ENCODE measurements around the gene CFAP100. TPM values are rescaled to one million over a fixed set of nuclear protein-coding genes. Genes with fewer than 3 reads are reported as not detected.

The CFAP100 gene
- total RNA-seq, 4 donors from 2014 or later: not detected

DNA sequence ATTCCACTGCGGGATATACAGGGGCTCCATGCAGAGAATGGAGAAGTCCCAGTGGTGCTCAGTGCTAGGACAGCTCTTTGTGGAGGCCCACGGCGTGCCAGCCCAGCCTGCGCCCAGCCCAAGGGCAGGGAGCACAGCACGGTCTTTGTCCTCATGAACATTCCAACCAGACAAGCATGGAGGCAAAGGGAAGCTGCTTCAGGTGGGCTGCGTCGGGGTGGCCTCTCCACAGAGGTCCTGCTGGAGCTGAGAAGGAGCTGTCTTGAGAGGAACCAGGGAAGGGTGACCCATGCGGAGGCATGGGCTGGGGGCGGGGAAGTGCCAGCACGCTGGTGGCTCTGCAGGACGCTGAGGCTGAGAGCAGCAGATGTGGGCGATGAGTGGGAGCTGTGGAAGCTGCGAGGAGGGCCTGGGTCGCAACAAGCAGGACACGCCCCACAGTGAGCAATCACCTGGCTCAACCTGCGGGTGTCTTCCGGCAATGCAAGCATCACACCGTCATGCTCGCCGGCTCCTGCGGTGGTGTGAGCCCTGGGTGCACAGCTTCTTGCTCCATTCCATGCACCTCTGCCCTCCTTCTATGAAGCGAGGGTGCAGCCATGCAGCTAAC is 23.5 kb upstream of the CFAP100 start:
- WGBS, 2 donors: 83 to 86% methylated on average over 20 to 22 of the region's 22 CpGs
- intact Hi-C loops (cut with DNase I; ENCODE audit: low total_unique reads): no loop called here
- no peak for TF ChIP-seq POLR2A (IDR thresholded peaks at IDR 0.05)
- TF ChIP-seq, protein P1, sequence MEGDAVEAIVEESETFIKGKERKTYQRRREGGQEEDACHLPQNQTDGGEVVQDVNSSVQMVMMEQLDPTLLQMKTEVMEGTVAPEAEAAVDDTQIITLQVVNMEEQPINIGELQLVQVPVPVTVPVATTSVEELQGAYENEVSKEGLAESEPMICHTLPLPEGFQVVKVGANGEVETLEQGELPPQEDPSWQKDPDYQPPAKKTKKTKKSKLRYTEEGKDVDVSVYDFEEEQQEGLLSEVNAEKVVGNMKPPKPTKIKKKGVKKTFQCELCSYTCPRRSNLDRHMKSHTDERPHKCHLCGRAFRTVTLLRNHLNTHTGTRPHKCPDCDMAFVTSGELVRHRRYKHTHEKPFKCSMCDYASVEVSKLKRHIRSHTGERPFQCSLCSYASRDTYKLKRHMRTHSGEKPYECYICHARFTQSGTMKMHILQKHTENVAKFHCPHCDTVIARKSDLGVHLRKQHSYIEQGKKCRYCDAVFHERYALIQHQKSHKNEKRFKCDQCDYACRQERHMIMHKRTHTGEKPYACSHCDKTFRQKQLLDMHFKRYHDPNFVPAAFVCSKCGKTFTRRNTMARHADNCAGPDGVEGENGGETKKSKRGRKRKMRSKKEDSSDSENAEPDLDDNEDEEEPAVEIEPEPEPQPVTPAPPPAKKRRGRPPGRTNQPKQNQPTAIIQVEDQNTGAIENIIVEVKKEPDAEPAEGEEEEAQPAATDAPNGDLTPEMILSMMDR (IDR thresholded peaks at IDR 0.05): no peak
- no peak overlapping the region for H3K4me3 ChIP-seq (ENCODE audit: low read depth, poor library complexity, severe bottlenecking)
- peak in 1 of 2 donors; percentile 62 for DNase-seq (ENCODE audit: low spot score in 2 of 2)

DNA sequence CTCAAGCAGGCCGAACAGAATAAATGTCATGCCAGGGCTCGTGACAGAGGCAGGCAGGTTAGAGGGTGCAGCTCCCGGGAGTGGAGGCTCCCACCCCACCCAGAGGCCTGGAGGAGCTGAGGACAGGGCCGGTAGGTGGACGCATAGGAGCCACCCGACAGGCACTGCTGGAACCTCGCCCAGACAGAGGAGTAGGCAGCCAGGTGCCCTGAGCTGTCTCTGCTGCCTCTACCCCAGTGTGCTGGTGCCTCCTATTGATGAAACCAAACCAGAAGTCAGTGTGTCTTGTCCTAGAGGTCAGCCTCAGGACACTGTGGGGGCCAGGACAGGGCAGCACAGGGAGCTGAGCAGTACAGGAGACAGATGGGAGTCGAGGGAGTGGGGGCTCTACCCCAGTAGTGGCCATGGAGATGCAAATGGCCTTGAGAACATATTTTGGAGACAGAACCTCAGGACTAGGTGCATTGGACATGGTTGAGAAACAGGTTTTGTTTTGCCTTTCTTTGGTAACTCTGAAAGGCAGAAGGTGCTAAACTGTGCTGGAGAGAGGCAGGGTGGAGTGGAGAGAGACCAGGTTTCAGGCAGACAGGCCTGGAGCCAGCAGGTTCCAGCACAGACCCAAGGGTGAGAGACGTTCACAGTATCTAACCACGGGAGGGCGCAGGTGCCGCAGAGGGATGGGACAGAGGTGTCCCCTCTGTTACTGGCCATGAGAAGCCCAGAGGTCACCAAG is 22.1 kb upstream of the CFAP100 start:
- peak in 1 of 2 donors; percentile 75 for DNase-seq (ENCODE audit: low spot score in 2 of 2)
- TF ChIP-seq, protein P1 (IDR thresholded peaks at IDR 0.05): no peak
- TF ChIP-seq POLR2A (IDR thresholded peaks at IDR 0.05): no peak
- 79 to 89% methylated on average over 11 to 12 of the region's 12 CpGs for WGBS, 2 donors
- intact Hi-C loops (cut with DNase I; ENCODE audit: low total_unique reads): no loop called here
- no peak overlapping the region for H3K4me3 ChIP-seq (ENCODE audit: low read depth, poor library complexity, severe bottlenecking)

DNA sequence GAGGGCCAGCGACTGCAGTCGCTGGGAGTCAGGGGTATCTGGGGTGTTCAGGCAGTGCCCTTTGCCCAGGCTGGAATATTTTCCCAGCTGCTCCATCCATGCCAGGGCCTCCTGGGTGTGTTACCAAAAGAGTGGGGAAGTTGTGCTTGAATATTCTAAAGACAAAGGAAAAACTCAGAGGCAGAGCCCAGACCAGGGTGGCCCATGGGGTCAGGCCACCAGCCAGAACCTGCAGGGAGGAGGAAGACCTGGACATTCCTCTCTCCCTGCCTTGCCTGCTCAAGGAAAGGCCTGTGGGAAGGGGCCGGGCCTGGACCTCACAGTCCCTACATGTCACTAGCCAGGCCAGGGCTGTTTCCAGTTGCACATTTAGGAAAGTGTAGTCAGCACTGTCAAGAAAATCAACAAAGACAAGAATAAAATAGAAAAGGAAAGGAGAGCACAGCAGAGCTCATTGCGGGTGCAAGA is 21.5 kb upstream of the CFAP100 start:
- H3K4me3 ChIP-seq (ENCODE audit: low read depth, poor library complexity, severe bottlenecking): no peak overlapping the region
- intact Hi-C loops (cut with DNase I; ENCODE audit: low total_unique reads): no loop called here
- no peak for TF ChIP-seq POLR2A (IDR thresholded peaks at IDR 0.05)
- TF ChIP-seq, protein P1 (IDR thresholded peaks at IDR 0.05): no peak
- WGBS, 2 donors: 92 to 93% methylated on average over 4 of the region's 4 CpGs
- DNase-seq (ENCODE audit: low spot score in 2 of 2): peak in 1 of 2 donors; percentile 68

DNA sequence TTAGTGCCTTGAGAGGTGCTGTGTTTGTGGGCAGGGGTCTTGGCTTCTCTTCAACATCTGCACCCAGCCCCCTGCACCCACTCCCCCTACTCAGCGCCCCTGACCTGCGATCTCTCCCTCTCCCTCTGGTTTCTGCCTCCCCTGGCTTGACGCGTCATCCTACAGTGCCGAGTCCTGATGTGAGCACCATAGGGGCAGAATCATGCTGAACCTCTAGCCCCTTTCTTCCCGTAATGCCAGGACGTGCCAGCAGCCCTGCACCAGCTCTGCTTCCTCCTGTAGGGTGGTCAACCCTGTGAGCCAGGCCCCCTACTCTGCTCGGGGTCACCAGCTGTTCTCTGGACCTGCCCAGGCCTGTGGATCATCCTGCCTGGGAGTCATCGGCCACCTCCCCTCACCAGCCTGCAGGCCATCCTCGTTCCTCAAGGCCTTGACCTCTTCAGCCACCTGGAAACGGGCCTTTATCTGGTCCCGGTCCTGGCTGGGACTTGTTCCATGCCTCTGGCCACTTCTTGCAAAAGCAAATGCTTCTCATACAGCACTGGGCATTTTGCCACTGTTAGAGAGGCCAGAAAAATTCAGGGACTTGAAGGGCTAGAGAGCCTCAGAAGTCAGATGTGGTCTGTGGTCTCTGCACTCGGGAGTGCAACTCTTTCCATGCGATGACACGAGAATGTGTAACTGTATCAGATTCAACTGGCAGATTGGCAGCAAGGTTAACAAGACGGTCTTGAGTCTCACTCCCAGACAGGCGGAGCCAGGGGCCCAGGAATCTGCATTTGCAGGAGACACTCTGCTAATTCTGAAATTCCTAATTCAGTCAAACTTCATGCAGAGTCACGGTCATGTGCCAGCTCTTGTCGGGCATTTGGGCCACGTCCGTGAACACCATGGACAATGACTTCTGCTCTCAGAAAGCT is 20.8 kb upstream of the CFAP100 start:
- intact Hi-C loops (cut with DNase I; ENCODE audit: low total_unique reads): no loop called here
- TF ChIP-seq, protein P1 (IDR thresholded peaks at IDR 0.05): no peak
- TF ChIP-seq POLR2A (IDR thresholded peaks at IDR 0.05): no peak
- 78% methylated on average over 21 of the region's 21 CpGs for WGBS, 2 donors
- peak in 1 of 2 donors; percentile 69 for DNase-seq (ENCODE audit: low spot score in 2 of 2)
- H3K4me3 ChIP-seq (ENCODE audit: low read depth, poor library complexity, severe bottlenecking): no peak overlapping the region

DNA sequence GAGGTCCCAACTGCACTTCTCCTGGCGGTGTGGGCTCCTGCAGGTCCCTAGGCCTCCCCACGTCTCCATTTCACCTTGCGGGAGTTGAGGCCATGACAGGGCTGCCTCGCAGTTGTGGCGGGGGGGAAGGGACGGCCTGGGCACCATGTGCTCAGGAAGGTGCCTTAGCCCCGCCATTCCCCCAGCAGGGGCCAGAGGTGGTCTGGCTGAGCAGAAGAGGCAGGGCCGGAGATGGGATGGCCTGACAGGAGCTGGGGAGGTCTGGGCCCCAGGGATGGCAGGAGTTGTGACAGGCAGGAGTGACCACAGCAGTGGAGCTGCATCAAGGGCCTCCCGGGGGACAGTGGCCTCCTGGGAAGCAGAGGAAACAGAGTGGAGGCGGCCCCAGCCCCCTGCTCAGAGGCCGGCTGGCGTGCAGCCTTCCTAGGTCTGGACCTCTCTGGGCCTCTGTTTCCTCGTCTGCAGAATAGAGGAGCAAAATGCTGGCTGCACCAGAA is 18.8 kb upstream of the CFAP100 start:
- intact Hi-C loops (cut with DNase I; ENCODE audit: low total_unique reads): no loop called here
- DNase-seq (ENCODE audit: low spot score in 2 of 2): peak in 1 of 2 donors; percentile 81
- TF ChIP-seq POLR2A (IDR thresholded peaks at IDR 0.05): no peak
- TF ChIP-seq, protein P1 (IDR thresholded peaks at IDR 0.05): no peak
- 77 to 85% methylated on average over 10 to 13 of the region's 13 CpGs for WGBS, 2 donors
- H3K4me3 ChIP-seq (ENCODE audit: low read depth, poor library complexity, severe bottlenecking): no peak overlapping the region
